Measurements from ENCODE around the gene HOXC4. TPM values are rescaled to one million over a fixed set of nuclear protein-coding genes. Genes with fewer than 3 reads are reported as not detected.

The HOXC4 gene
- total and polyA plus RNA-seq, 7 experiments from 2014 or later, result 0.24 to 0.98 TPM; not detected in 5

DNA sequence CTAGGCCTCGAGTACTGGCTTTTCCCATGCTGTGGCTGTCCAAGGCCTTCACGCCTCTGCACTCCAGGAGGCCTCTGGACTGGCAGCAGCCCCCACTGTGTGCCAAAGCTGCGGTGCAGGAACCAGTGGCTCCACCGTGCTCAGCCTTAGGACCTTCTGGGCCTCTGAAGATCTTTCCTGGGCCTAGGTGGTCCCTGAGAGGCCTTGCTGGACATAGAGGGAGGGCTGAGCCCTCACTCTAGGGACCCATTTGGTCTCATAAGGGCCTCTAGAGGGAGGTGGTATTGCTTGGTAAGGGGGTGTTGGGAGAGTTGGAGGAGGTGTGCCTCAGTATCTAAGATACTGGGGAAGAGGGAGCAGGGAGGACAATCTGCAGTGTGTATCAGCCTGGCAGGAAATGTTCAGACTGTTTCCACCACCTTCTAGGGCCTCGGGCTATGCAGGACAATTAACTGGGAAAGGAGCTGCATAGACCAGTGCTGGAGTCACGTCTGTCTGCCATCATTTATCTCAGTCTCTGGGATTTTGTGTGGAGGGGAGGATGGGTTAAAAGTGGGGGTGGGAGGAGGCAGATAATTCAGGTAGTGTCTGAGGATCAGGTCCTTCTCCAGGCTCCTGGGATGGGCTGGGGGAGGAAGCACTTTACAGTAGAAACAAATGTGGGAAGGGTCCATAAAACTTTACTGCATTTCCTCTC lies 17.9 kb upstream of the HOXC4 start:
- intact Hi-C loops (cut with micrococcal nuclease), result no loop called here
- DNase-seq (no peak), ATAC-seq (no peak)
- Histone ChIP-seq H3K36me3 (ENCODE audit: control insufficient read depth in 2 of 3, insufficient read depth in 3 of 3, low read length in 3 of 3) (no peaks in the 10 kb centered on the region), H3K4me1 (ENCODE audit: control insufficient read depth in 2 of 2, insufficient read depth in 2 of 2, low read length in 2 of 2) (peaks cover 7 to 9% of the 10 kb centered on the region in 2 donors), H3K4me3 (ENCODE audit: low read length) (no peak overlapping the region), H3K27me3 (ENCODE audit: control insufficient read depth in 2 of 2, insufficient read depth in 2 of 2, low read length in 2 of 2) (peaks cover 11 to 47% of the 10 kb centered on the region in 2 donors), H3K27ac (ENCODE audit: low read depth, low read length) (no peak overlapping the region), H3K9me3 (ENCODE audit: control insufficient read depth in 2 of 3, low read length in 3 of 3) (peaks cover 0 to 5% (median 0%) of the 10 kb centered on the region in 3 experiments)
- H3K27me3 Mint-ChIP-seq, result peaks cover 77 to 97% (median 86%) of the 10 kb centered on the region in 5 donors
- ChIA-PET POLR2A (no interaction called here), CTCF (interaction anchor here (2.1 kb wide), 1 partner anchor 170 kb away, joined by 5 read pairs; no protein-coding TSS in a partner anchor)
- H3K27ac Mint-ChIP-seq, result no peak overlapping the region
- H3K36me3 Mint-ChIP-seq, result peaks cover 0 to 4% (median 0%) of the 10 kb centered on the region in 5 donors
- H3K9me3 Mint-ChIP-seq, result peaks cover 0 to 5% (median 4%) of the 10 kb centered on the region in 11 donors
- H3K4me3 Mint-ChIP-seq, result no peak overlapping the region
- peaks cover 0 to 32% (median 14%) of the 10 kb centered on the region in 7 donors for H3K4me1 Mint-ChIP-seq

DNA sequence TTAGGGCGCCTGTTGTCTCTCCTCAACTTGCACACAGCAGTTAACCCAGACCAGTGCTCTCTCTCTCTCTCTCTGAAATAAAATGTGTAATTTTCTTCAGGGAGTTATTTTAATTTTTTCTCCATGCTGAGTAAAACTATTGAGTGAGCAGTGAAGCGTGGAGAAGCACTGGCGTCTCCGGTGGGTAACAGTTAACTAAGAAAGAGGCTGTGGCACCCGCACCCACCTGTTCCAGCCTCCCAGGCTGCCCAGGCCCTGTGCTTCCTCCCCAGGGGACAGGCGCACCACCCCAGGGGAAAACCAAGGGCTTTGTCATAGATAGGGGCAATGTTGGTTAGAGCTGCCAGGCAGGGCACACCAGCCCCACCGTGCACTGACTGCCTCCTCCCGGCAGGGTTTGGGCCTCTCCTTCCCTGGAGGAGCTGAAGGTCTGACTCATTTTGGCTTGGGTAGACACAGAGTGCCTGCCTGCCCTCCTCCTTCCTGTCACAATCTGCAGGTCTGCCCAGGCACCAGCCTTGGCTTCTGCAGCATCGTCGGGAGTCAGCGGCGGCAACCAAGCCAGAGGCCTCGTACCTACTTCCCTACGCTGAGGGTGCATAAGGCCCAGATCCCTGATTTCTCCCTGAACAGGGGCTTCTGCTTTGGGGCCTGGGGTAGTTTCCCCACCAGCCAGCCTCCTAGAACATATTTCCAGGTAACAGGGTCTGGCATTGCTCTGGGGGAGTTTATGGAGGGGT lies 16.8 kb upstream of the HOXC4 start:
- H3K27ac Mint-ChIP-seq, result no peak overlapping the region
- ATAC-seq, result no peak

DNA sequence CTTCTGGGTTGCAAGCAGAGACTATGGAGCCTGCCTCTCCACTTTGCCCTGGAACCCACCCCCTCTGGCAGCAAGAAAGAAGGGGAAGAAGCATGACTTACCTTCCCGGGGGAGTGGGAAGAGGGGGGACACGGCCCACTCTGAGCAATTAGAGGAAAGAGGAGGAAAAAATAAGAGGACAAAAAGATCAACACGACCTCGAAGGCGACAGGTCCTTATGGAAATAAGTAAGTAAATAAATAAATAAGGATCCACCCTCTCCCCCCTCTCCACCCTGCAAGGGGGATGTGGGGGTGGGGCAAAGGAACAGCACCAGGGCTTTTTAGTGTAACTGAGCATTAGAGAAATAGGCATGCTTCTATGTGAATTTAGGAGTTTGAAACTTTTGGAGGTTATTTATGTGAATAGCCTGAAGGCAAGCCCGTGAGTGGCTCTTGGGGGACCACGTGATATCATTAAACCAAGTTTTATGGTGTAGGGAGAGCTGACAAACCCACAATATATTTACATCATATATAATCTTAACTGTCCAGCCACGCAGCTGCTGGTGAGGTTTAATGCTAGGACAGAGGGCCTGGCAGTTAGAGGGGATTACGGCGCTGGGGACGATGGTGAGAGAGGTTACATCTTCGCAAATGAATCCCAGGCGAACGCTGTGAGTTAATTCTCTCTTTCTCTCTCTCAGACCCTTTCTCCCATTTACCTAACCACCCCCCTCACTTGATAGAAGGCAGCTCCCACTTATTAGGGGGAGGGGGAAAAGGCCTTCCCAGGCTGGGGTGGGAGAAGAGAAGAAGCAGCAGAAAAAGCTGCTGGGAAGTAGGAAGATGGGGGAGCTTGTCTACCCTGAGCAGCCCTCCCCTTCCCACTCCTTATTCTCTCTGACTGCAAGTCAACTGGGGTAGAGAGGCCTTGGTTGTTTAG lies 16.0 kb upstream of the HOXC4 start:
- Histone ChIP-seq H3K9me3 (ENCODE audit: control insufficient read depth in 2 of 3, low read length in 3 of 3) (peaks cover 0 to 4% (median 0%) of the 10 kb centered on the region in 3 experiments), H3K27ac (ENCODE audit: low read depth, low read length) (no peak overlapping the region), H3K4me1 (ENCODE audit: control insufficient read depth in 2 of 2, insufficient read depth in 2 of 2, low read length in 2 of 2) (peaks cover 7 to 9% of the 10 kb centered on the region in 2 donors), H3K36me3 (ENCODE audit: control insufficient read depth in 2 of 3, insufficient read depth in 3 of 3, low read length in 3 of 3) (no peaks in the 10 kb centered on the region), H3K4me3 (ENCODE audit: low read length) (no peak overlapping the region), H3K27me3 (ENCODE audit: control insufficient read depth in 2 of 2, insufficient read depth in 2 of 2, low read length in 2 of 2) (peaks cover 4 to 32% of the 10 kb centered on the region in 2 donors)
- Mint-ChIP-seq H3K27ac (no peak overlapping the region), H3K27me3 (peaks cover 75 to 93% (median 84%) of the 10 kb centered on the region in 5 donors), H3K36me3 (peaks cover 0 to 4% (median 0%) of the 10 kb centered on the region in 5 donors), H3K9me3 (peaks cover 0 to 4% (median 3%) of the 10 kb centered on the region in 11 donors), H3K4me3 (peak overlapping the region in 1 of 10 donors; percentile 38), H3K4me1 (peaks cover 0 to 20% (median 11%) of the 10 kb centered on the region in 7 donors)
- ATAC-seq (no peak), DNase-seq (no peak)
- intact Hi-C loops (cut with micrococcal nuclease), result no loop called here
- ChIA-PET POLR2A (no interaction called here), CTCF (interaction anchor here (1.3 to 2.5 kb wide), 3 partner anchors 16 to 168 kb away, joined by 3 to 6 read pairs (median 5); no protein-coding TSS in a partner anchor)

More for the DNA sequence above, 16.8 kb upstream of the HOXC4 start:
- ChIA-PET CTCF (interaction anchor here (1.3 to 2.5 kb wide), 3 partner anchors 15 to 169 kb away, joined by 3 to 6 read pairs (median 5); no protein-coding TSS in a partner anchor), POLR2A (no interaction called here)
- peaks cover 77 to 93% (median 84%) of the 10 kb centered on the region in 5 donors for H3K27me3 Mint-ChIP-seq
- peaks cover 0 to 4% (median 0%) of the 10 kb centered on the region in 5 donors for H3K36me3 Mint-ChIP-seq
- H3K4me3 ChIP-seq (ENCODE audit: low read length), result no peak overlapping the region
- H3K36me3 ChIP-seq (ENCODE audit: control insufficient read depth in 2 of 3, insufficient read depth in 3 of 3, low read length in 3 of 3), result no peaks in the 10 kb centered on the region
- peaks cover 0 to 5% (median 4%) of the 10 kb centered on the region in 11 donors for H3K9me3 Mint-ChIP-seq
- peaks cover 10 to 41% of the 10 kb centered on the region in 2 donors for H3K27me3 ChIP-seq (ENCODE audit: control insufficient read depth in 2 of 2, insufficient read depth in 2 of 2, low read length in 2 of 2)
- no peak overlapping the region for H3K4me3 Mint-ChIP-seq
- H3K4me1 ChIP-seq (ENCODE audit: control insufficient read depth in 2 of 2, insufficient read depth in 2 of 2, low read length in 2 of 2), result peaks cover 7 to 9% of the 10 kb centered on the region in 2 donors
- peaks cover 0 to 5% (median 0%) of the 10 kb centered on the region in 3 experiments for H3K9me3 ChIP-seq (ENCODE audit: control insufficient read depth in 2 of 3, low read length in 3 of 3)
- DNase-seq, result no peak
- H3K4me1 Mint-ChIP-seq, result peaks cover 0 to 28% (median 14%) of the 10 kb centered on the region in 7 donors
- no peak overlapping the region for H3K27ac ChIP-seq (ENCODE audit: low read depth, low read length)
- intact Hi-C loops (cut with micrococcal nuclease), result no loop called here

DNA sequence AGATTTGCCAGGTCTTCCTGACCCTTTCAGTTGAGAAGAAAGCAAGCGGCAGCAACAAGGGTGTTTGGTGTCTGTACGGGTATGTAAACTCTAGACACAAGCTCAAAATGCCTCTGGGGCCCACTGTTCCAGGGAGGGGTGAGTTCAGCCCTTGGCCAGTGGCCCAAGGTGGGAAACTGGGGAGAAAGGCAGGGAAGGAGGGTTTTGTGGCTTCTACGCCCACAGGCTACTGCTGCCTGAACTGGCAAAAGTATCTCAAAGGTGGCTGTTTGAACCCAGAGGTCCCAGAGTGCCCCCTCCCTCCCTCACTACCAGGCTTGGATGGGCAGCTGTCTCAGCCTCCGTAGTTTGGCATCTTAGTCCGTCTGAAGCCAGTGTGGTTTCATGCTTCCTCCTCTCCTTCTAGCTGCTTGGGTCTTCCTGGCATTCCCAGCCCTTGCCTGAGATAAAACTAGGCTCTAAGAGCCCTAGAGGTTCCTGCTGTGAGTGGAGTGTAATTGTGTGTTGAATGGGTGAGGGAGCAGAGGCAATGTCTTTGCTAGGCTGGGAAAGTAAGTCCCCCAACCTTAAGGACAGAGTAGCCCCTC lies 15.3 kb upstream of the HOXC4 start:
- CTCF ChIA-PET, result interaction anchor here (0.9 to 2.5 kb wide), 2 partner anchors 15 to 162 kb away, joined by 4 to 6 read pairs; partner anchors contain the start of gene HOXC4
- Histone ChIP-seq H3K36me3 (ENCODE audit: control insufficient read depth in 2 of 3, insufficient read depth in 3 of 3, low read length in 3 of 3) (no peaks in the 10 kb centered on the region), H3K27ac (ENCODE audit: low read depth, low read length) (no peak overlapping the region), H3K4me3 (ENCODE audit: low read length) (no peak overlapping the region), H3K4me1 (ENCODE audit: control insufficient read depth in 2 of 2, insufficient read depth in 2 of 2, low read length in 2 of 2) (peaks cover 1 to 4% of the 10 kb centered on the region in 2 donors), H3K27me3 (ENCODE audit: control insufficient read depth in 2 of 2, insufficient read depth in 2 of 2, low read length in 2 of 2) (peaks cover 4 to 25% of the 10 kb centered on the region in 2 donors), H3K9me3 (ENCODE audit: control insufficient read depth in 2 of 3, low read length in 3 of 3) (no peaks in the 10 kb centered on the region)
- POLR2A ChIA-PET, result no interaction called here
- H3K4me3 Mint-ChIP-seq, result no peak overlapping the region
- no peak overlapping the region for H3K27ac Mint-ChIP-seq
- intact Hi-C loops (cut with micrococcal nuclease), result no loop called here
- DNase-seq, result no peak
- peaks cover 77 to 93% (median 86%) of the 10 kb centered on the region in 5 donors for H3K27me3 Mint-ChIP-seq
- peaks cover 0 to 15% (median 8%) of the 10 kb centered on the region in 7 donors for H3K4me1 Mint-ChIP-seq
- no peaks in the 10 kb centered on the region for H3K9me3 Mint-ChIP-seq
- no peak for ATAC-seq
- H3K36me3 Mint-ChIP-seq, result peaks cover 0 to 4% (median 0%) of the 10 kb centered on the region in 5 donors

DNA sequence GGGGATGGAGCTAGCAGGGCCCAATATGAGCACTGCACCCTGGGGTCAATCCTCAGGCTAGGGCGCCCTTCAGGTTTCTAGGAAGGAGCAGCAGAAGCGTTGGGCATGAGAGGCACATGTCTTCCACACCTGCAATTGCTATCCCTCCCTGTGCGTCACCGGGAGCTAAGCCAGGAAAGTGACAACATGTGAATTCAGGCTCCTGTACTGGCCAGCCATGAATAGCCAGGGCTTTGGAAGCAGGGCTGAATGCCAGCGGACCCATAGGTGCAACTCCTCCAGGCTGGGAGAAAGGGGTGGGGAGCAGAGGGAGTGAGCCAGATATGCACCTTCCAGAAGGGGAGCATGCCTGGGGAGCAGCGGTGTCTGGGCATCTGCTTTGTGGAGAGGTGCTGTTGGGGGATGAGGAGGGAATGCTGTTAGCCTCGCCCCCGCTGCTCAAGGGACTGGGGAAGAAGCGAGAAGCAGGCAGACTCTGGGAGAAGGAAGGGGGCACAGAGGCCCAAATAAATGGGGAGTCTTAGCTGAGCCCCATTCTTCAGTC lies 14.7 kb upstream of the HOXC4 start:
- H3K4me3 ChIP-seq (ENCODE audit: low read length), result no peak overlapping the region
- no peak overlapping the region for H3K27ac Mint-ChIP-seq
- no peak overlapping the region for H3K27ac ChIP-seq (ENCODE audit: low read depth, low read length)
- H3K9me3 ChIP-seq (ENCODE audit: control insufficient read depth in 2 of 3, low read length in 3 of 3), result no peaks in the 10 kb centered on the region
- intact Hi-C loops (cut with micrococcal nuclease), result no loop called here
- H3K27me3 Mint-ChIP-seq, result peaks cover 78 to 95% (median 88%) of the 10 kb centered on the region in 5 donors
- no peaks in the 10 kb centered on the region for H3K9me3 Mint-ChIP-seq
- peaks cover 0 to 16% (median 10%) of the 10 kb centered on the region in 7 donors for H3K4me1 Mint-ChIP-seq
- ATAC-seq (no peak), DNase-seq (no peak)
- peaks cover 4 to 23% of the 10 kb centered on the region in 2 donors for H3K27me3 ChIP-seq (ENCODE audit: control insufficient read depth in 2 of 2, insufficient read depth in 2 of 2, low read length in 2 of 2)
- H3K4me3 Mint-ChIP-seq, result no peak overlapping the region
- H3K36me3 Mint-ChIP-seq, result peaks cover 0 to 4% (median 0%) of the 10 kb centered on the region in 5 donors
- ChIA-PET POLR2A (no interaction called here), CTCF (interaction anchor here (0.9 to 2.5 kb wide), 2 partner anchors 14 to 162 kb away, joined by 4 to 6 read pairs; partner anchors contain the start of gene HOXC4)
- H3K36me3 ChIP-seq (ENCODE audit: control insufficient read depth in 2 of 3, insufficient read depth in 3 of 3, low read length in 3 of 3), result no peaks in the 10 kb centered on the region
- H3K4me1 ChIP-seq (ENCODE audit: control insufficient read depth in 2 of 2, insufficient read depth in 2 of 2, low read length in 2 of 2), result no peaks in the 10 kb centered on the region

All from naive thymus-derived CD4-positive, alpha-beta T cell (primary cell).